H9 (cell line): ENCODE measurements around the gene BICD2. TPM values are rescaled to one million over a fixed set of nuclear protein-coding genes. Genes with fewer than 3 reads are reported as not detected.

Experiments
- DNase-seq: peaks from one replicate; pipeline ENCODE4 v3.0.0-alpha.2; 2017
- H2AFZ ChIP-seq: one replicate; pipeline ENCODE4 v1.6.1; 2013; ENCODE audit warnings: mild to moderate bottlenecking, low read length, control low read depth, moderate library complexity
- H2AK5ac ChIP-seq: 2 replicates; pipeline ENCODE4 v1.6.1; 2013; ENCODE audit warnings: low read length, control low read depth, mixed read lengths; ENCODE audit not compliant: insufficient read length
- H2BK120ac ChIP-seq: one replicate; pipeline ENCODE4 v1.6.1; 2013; ENCODE audit warnings: low read depth, mild to moderate bottlenecking, low read length, control low read depth, inconsistent platforms; ENCODE audit not compliant: poor library complexity, severe bottlenecking
- H2BK12ac ChIP-seq: 2 replicates; pipeline ENCODE4 v1.6.1; 2013; ENCODE audit warnings: low read length, control low read depth, mixed read lengths, low read depth; ENCODE audit not compliant: insufficient read length
- H2BK15ac ChIP-seq: 2 replicates; pipeline ENCODE4 v1.6.1; 2013; ENCODE audit warnings: low read depth, low read length, control low read depth
- H2BK20ac ChIP-seq: one replicate; pipeline ENCODE4 v1.6.1; 2013; ENCODE audit warnings: low read depth, mild to moderate bottlenecking, low read length, control low read depth, inconsistent platforms; ENCODE audit not compliant: poor library complexity, severe bottlenecking
- H2BK5ac ChIP-seq: 2 replicates; pipeline ENCODE4 v1.6.1; 2013; ENCODE audit warnings: low read length, control low read depth, mixed read lengths; ENCODE audit not compliant: insufficient read length
- H3K14ac ChIP-seq: 2 replicates; pipeline ENCODE4 v1.6.1; 2013; ENCODE audit warnings: low read length, control low read depth; ENCODE audit not compliant: insufficient read depth
- H3K18ac ChIP-seq: 2 replicates; pipeline ENCODE4 v1.6.1; 2013; ENCODE audit warnings: low read depth, mild to moderate bottlenecking, mixed read lengths, low read length, control low read depth; ENCODE audit not compliant: insufficient read length
- H3K23ac ChIP-seq: 2 replicates; pipeline ENCODE4 v1.6.1; 2013; ENCODE audit warnings: low read length, control low read depth, mixed read lengths, low read depth; ENCODE audit not compliant: insufficient read length
- H3K23me2 ChIP-seq: 2 replicates; pipeline ENCODE4 v1.6.1; 2013; ENCODE audit warnings: low read depth, mild to moderate bottlenecking, mixed read lengths, low read length, control low read depth; ENCODE audit not compliant: insufficient read length, poor library complexity, severe bottlenecking
- H3K27ac ChIP-seq: 2 replicates; pipeline ENCODE4 v1.5.1; 2013; ENCODE audit warnings: low read length, control low read depth, mixed read lengths, low read depth; ENCODE audit not compliant: insufficient read length
- H3K27me3 ChIP-seq: 2 replicates; pipeline ENCODE4 v1.6.1; 2013; ENCODE audit warnings: low read length, control low read depth, inconsistent platforms; ENCODE audit not compliant: insufficient read depth
- H3K4ac ChIP-seq: 2 replicates; pipeline ENCODE4 v1.6.1; 2013; ENCODE audit warnings: low read depth, mild to moderate bottlenecking, control low read depth, inconsistent platforms, low read length, moderate library complexity
- H3K4me1 ChIP-seq: 2 replicates; pipeline ENCODE4 v1.6.1; 2013; ENCODE audit warnings: low read length, control low read depth, inconsistent platforms; ENCODE audit not compliant: insufficient read depth
- H3K4me2 ChIP-seq: 2 replicates; pipeline ENCODE4 v1.6.1; 2013; ENCODE audit warnings: low read length, control low read depth, mixed read lengths; ENCODE audit not compliant: insufficient read length, insufficient read depth
- H3K56ac ChIP-seq: 2 replicates; pipeline ENCODE4 v1.6.1; 2013; ENCODE audit warnings: low read depth, mild to moderate bottlenecking, mixed read lengths, low read length, control low read depth; ENCODE audit not compliant: insufficient read length
- H3K79me1 ChIP-seq: 2 replicates; pipeline ENCODE4 v1.6.1; 2013; ENCODE audit warnings: low read depth, mild to moderate bottlenecking, moderate library complexity, low read length, control low read depth, inconsistent platforms; ENCODE audit not compliant: insufficient read depth, poor library complexity, severe bottlenecking
- H3K79me2 ChIP-seq: 2 replicates; pipeline ENCODE4 v1.6.1; 2013; ENCODE audit warnings: low read length, control low read depth, inconsistent platforms; ENCODE audit not compliant: insufficient read depth
- H3K9ac ChIP-seq: 2 replicates; pipeline ENCODE4 v1.6.1; 2013; ENCODE audit warnings: low read length, control low read depth, mixed read lengths; ENCODE audit not compliant: insufficient read length; ENCODE audit errors: extremely low read depth
- H3K9me3 ChIP-seq: one replicate; pipeline ENCODE4 v1.6.1; 2013; ENCODE audit warnings: low read depth, low read length, inconsistent platforms; ENCODE audit not compliant: control insufficient read depth
- H3T11ph ChIP-seq: one replicate; pipeline ENCODE4 v1.6.1; 2013; ENCODE audit warnings: mild to moderate bottlenecking, low read length, control low read depth, inconsistent platforms
- H4K20me1 ChIP-seq: one replicate; pipeline ENCODE4 v1.6.1; 2013; ENCODE audit not compliant: control insufficient read depth, insufficient read length, insufficient read depth
- H4K5ac ChIP-seq: 2 replicates; pipeline ENCODE4 v1.6.1; 2013; ENCODE audit warnings: low read depth, mild to moderate bottlenecking, mixed read lengths, low read length, control low read depth; ENCODE audit not compliant: insufficient read length
- H4K8ac ChIP-seq: replicated peaks from 2 replicates; pipeline ENCODE4 v1.6.1; 2013; ENCODE audit warnings: low read length, control low read depth, mixed read lengths, low read depth; ENCODE audit not compliant: insufficient read length
- H4K91ac ChIP-seq: 2 replicates; pipeline ENCODE4 v1.6.1; 2013; ENCODE audit warnings: low read depth, mild to moderate bottlenecking, moderate library complexity, mixed read lengths, low read length, control low read depth; ENCODE audit not compliant: insufficient read length
- H3K27ac Mint-ChIP-seq, 3 experiments: 2 replicates in 2 of 3; 3 replicates in 1 of 3; pipeline ENCODE4 v1.8.0; 2020 to 2021; ENCODE audit warnings: mixed read lengths in 3 of 3, mild to moderate bottlenecking in 1 of 3, moderate library complexity in 1 of 3
- H3K27me3 Mint-ChIP-seq: 2 replicates; pipeline ENCODE4 v1.8.0; 2021; ENCODE audit warnings: low read depth, mild to moderate bottlenecking, moderate library complexity, mixed read lengths
- H3K36me3 Mint-ChIP-seq, 3 experiments: 2 replicates in 2 of 3; 3 replicates in 1 of 3; pipeline ENCODE4 v1.8.0; 2020 to 2021; ENCODE audit warnings: low read depth in 3 of 3, mixed read lengths in 3 of 3; ENCODE audit not compliant: insufficient read depth in 1 of 3
- H3K4me1 Mint-ChIP-seq, 2 experiments: 2 replicates each; pipeline ENCODE4 v1.8.0; 2020; ENCODE audit warnings: mixed read lengths in 2 of 2
- H3K4me3 Mint-ChIP-seq, 2 experiments: 2 replicates in 1 of 2; 3 replicates in 1 of 2; pipeline ENCODE4 v1.8.0; 2020 to 2021; ENCODE audit warnings: mild to moderate bottlenecking in 2 of 2, mixed read lengths in 2 of 2, moderate library complexity in 1 of 2
- H3K9me3 Mint-ChIP-seq, 2 experiments: 2 replicates in 1 of 2; 3 replicates in 1 of 2; pipeline ENCODE4 v1.8.0; 2020; ENCODE audit warnings: mild to moderate bottlenecking in 2 of 2, mixed read lengths in 2 of 2, moderate library complexity in 1 of 2
- CTCF ChIP-seq: fragments of 200-600 bp; sonication (generic); conservative IDR thresholded peaks from 3 replicates; pipeline ENCODE4 v1.8.0; 2021; ENCODE audit warnings: antibody characterized with exemption, mild to moderate bottlenecking
- WGBS: extraction: QIAGEN DNeasy Blood & Tissue Kit; methylation state at CpG from one replicate; pipeline ENCODE4 v1.1.7; 2013; ENCODE audit warnings: missing lambda C conversion rate, low lambda C conversion rate, mixed read lengths; ENCODE audit not compliant: insufficient read length; ENCODE audit errors: extremely low coverage; 5-methylcytosine and 5-hydroxymethylcytosine counted together
- total RNA-seq: library from RNA; stranded (reverse); gene quantifications from 2 replicates; pipeline ENCODE4 v1.2.1, GENCODE V29; 2021

BICD2 gene
- total RNA-seq, 1 experiment from 2014 or later, result 22.3 TPM

- Mint-ChIP-seq H3K9me3 (no peaks in the 10 kb centered on the region), H3K4me1 (peaks cover 4 to 7% of the 10 kb centered on the region in 2 experiments; a peak in 3 of 4 replicates), H3K27ac (no peak overlapping the region), H3K27me3 (peaks cover 71% of the 10 kb centered on the region), H3K36me3 (no peaks in the 10 kb centered on the region), H3K4me3 (peak overlapping the region; percentile 75 to 87)
- no peak for TF ChIP-seq CTCF
- Histone ChIP-seq H2BK5ac (no peak overlapping the region), H3K18ac (no peak overlapping the region), H3K27me3 (peaks cover 32% of the 10 kb centered on the region; the same call in 1 of the 2 replicates), H3K23ac (no peak overlapping the region), H4K91ac (no peak overlapping the region), H3K4ac (no peak overlapping the region), H2BK20ac (no peak overlapping the region), H4K8ac (no peak overlapping the region), H3K79me2 (no peaks in the 10 kb centered on the region), H3K4me1 (no peaks in the 10 kb centered on the region), H3K79me1 (no peaks in the 10 kb centered on the region), H4K5ac (no peak overlapping the region), H3K9me3 (no peaks in the 10 kb centered on the region), H2AK5ac (no peak overlapping the region), H3K23me2 (peaks cover 12% of the 10 kb centered on the region), H2AFZ (no peak overlapping the region), H3K14ac (no peak overlapping the region; the same call in 1 of the 2 replicates), H3K27ac (no peak overlapping the region), H3K4me2 (peak overlapping the region; percentile 85), H2BK12ac (no peak overlapping the region), H2BK15ac (no peak overlapping the region), H3K56ac (no peak overlapping the region), H3K9ac (no peak overlapping the region), H3T11ph (no peak overlapping the region), H2BK120ac (no peak overlapping the region), H4K20me1 (no peaks in the 10 kb centered on the region)
- no CpG with 5 or more reads among the region's 76 CpGs for whole genome bisulfite sequencing
- DNase-seq, result peak; percentile 51
These were observed 43.4 kb upstream of the BICD2 start for GRCh38 chr9:92807757-92808725.
